NCI-H1105 (cell line): ENCODE data around the gene CTLA4.
"Not testable (repeated sequence)": the region's sequence is repeated elsewhere in the genome, so short reads cannot be mapped to it uniquely, and the experiment has no call there.

Source experiments
- DNase-seq: peaks from one replicate; lab custom pipeline; 2025; lab: John Stamatoyannopoulos, UW

The CTLA4 gene

GRCh38 chr2:203857656-203858055 lies 9.9 kb upstream of the CTLA4 start:
- DNase-seq: no peak

GRCh38 chr2:203858176-203858575 lies 9.4 kb upstream of the CTLA4 start:
- no peak for DNase-seq

DNA sequence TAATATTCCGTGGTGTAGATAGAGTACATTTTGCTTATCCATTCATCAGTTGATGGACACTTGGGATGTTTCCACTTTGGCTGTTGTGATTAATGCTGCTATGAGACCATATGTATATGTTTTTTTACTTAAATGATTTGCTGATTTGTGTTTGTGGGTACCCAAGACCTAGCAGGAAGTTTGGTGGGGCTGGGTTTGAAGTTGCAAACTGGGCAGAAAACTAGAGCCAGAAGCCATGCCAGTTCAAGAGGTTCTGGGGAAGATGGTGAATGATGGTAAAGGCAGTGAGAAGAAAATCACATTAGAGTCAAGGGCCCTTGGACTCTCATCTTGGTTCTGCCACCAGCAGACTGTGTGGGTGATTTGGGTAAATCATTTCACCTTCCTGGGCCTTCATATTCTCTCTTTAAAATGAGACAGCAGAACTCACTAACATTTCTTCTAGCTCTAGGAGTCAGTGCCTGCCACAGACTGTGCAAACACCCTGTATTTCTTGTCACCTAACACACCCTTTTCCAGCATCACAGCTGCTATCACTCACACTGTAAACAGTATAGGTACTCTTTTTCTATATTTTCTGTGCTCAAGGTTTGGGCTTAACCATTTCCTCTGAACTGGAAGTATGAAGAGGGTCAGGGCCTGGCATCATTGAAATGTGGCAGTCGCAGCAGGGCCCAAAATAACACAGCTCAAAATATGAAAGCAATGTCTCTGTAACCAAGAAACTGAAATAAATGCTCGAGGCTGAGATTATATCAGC lies 8.4 kb upstream of the CTLA4 start:
- DNase-seq: no peak

- peak; percentile 34 for DNase-seq
Observed at GRCh38 chr2:203861197-203861596, 6.4 kb upstream of the CTLA4 start.

GRCh38 chr2:203861607-203862006 lies 6.0 kb upstream of the CTLA4 start:
- DNase-seq: no peak

DNA sequence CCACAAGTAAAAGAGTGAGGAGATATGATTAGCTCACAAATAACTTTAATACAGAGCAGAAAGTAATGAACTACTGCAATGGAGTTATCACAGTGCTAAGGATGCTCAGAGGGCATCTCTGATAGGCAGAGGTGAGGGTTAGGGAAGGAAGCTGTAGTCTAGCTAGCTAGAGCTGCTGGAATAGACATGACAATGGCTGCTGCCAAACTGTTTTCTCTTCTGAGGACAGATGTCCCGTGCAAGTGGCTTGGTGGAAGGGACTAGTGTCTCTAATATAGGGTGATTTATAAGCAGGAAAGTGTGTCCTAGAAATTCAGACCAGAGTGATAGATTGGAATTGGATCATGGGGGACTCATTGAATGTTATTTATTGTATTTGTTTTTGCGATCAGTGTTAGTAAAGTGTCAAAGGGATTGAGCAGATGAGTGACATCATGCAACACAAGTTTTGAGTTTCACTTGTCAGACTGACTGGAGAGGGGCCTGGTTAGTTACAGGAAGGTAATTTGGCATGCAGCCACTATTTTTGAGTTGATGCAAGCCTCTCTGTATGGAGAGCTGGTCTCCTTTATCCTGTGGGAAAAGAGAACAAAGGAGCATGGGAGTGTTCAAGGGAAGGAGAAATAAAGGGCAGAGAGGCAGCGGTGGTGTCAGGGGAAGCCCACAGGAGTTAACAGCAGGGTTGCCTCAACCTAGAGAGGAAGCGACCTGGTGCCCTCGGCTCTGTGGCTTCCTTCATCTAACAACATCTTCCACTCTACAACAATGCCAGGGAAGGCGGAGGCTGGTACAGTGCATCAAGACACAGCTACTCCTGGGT lies 1.9 kb downstream of the CTLA4 start:
- no peak for DNase-seq

DNA sequence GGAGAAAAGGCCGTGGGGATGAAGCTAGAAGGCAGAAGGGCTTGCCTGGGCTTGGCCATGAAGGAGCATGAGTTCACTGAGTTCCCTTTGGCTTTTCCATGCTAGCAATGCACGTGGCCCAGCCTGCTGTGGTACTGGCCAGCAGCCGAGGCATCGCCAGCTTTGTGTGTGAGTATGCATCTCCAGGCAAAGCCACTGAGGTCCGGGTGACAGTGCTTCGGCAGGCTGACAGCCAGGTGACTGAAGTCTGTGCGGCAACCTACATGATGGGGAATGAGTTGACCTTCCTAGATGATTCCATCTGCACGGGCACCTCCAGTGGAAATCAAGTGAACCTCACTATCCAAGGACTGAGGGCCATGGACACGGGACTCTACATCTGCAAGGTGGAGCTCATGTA lies 2.9 kb downstream of the CTLA4 start:
- DNase-seq: no peak

- DNase-seq: no peak
Observed at GRCh38 chr2:203870941-203871340, 3.4 kb downstream of the CTLA4 start.

DNA sequence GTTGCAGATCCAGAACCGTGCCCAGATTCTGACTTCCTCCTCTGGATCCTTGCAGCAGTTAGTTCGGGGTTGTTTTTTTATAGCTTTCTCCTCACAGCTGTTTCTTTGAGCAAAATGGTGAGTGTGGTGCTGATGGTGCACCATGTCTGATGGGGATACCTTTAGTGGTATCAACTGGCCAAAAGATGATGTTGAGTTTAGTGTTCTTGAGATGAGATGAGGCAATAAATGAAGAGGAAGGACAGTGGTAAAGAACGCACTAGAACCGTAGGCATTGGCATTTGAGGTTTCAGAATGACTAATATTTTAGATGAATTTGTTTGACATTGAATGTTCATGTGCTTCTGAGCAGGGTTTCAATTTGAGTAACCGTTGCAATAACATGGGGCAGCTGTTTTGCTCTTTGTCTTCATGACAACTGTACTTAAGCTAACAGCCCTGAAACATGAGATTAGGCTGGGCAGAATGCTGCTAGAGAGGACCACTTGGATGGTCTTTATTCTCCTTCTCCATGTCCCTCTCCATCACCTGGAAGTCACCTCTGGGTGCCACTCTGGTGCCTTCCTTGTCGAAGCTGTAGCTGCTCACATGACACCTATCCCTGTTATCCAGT lies 3.9 kb downstream of the CTLA4 start:
- DNase-seq: no peak

DNA sequence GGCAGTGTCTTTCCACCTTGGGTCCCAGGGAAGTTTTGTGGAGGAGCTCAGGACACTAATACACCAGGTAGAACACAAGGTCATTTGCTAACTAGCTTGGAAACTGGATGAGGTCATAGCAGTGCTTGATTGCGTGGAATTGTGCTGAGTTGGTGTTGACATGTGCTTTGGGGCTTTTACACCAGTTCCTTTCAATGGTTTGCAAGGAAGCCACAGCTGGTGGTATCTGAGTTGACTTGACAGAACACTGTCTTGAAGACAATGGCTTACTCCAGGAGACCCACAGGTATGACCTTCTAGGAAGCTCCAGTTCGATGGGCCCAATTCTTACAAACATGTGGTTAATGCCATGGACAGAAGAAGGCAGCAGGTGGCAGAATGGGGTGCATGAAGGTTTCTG lies 5.9 kb downstream of the CTLA4 start:
- DNase-seq: no peak

GRCh38 chr2:203873921-203874631 lies 6.5 kb downstream of the CTLA4 start:
- no peak for DNase-seq

GRCh38 chr2:203875471-203875870 lies 7.9 kb downstream of the CTLA4 start:
- DNase-seq: no peak

GRCh38 chr2:203876328-203876727 lies 8.8 kb downstream of the CTLA4 start:
- DNase-seq: no peak

DNA sequence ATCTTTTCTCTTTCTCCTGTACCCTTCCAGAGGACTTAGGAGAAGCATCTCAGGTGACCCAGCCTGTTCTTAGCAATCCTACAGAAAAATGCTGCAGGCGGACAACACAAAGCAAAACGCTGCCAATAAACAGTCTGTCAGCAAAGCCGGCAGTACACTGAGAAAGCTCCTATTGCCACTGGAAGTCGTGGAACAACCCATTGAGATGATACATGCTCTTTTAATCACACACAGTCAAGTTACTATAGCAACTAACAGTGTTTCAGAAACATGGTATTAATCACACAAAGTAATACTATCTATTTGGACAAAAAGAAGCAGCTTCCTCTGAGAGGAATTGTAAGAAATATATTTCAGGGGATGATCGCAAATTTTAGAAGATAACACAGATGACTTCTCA lies 10.5 kb downstream of the CTLA4 start:
- DNase-seq: no peak

DNA sequence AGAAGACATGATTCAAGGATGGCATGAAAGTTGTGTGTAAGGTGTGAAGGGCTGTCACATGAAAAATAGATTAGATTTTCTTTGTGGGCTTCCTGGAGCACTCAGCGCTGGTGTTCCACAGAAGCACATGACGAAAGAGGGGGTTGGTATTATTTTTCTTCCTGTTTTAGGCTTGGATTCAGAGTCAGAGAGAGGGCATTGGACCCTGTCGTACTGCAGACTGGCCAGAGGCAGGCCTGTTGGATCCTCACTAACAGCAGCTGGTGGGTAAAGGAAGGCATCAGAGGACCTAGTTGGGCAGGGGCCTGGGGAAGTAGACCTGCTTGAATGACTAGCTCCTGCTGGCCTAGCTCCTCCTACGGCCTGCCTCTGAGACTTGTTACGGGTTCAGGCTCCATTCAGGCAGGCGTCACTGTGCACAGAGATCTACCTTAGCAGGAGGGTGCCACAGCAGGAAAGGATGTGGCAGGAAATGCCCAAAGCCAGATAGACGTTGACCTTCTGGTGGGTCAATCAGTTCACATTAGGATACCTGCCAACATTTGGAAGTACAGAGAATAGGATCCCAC lies 13.1 kb downstream of the CTLA4 start:
- DNase-seq: no peak

GRCh38 chr2:203881185-203881584 lies 13.6 kb downstream of the CTLA4 start:
- DNase-seq: not testable (repeated sequence)

- DNase-seq: no peak
Observed at GRCh38 chr2:203882551-203882950, 15.0 kb downstream of the CTLA4 start.

- no peak for DNase-seq
Observed at GRCh38 chr2:203886661-203887151, 19.1 kb downstream of the CTLA4 start.

- no peak for DNase-seq
Observed at GRCh38 chr2:203887677-203888076, 20.1 kb downstream of the CTLA4 start.

GRCh38 chr2:203889542-203889941 lies 22.0 kb downstream of the CTLA4 start:
- no peak for DNase-seq

DNA sequence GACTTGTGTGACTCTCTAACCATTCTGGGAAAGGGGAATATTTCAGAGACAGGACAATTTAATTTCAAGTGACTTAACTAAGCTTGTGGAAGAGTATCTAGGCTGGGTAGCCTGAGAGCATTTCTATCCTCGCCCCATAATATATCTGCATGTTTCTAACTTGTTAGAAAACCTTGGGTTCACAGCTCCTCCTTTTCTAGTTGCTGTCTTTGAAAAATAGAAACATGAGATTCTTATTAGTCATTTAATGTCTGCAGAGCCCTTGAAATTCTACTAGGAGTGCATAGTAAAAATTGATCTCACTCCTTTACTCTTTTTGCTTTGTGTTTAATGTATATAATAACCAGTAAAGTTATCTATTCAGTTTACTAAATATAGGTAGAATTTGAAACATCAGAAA lies 22.4 kb downstream of the CTLA4 start:
- no peak for DNase-seq

DNA sequence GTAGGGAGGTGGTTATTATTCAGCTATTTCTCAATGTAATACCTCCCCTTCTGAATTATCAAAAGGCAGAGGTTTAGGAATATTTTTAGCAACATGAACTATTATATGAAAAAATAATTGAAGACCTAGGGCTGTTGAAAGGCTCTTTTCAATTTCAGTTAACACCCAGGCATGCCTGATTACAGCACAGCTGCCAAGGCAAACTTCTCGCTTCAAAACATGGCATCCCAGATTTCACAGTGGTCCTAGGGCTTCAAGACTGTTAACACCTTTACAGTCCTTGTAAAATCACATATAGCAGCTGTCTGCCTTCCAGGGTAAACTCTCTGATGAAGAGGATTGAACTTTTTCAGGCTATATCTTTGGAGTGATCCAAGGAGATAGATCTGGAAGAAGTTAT lies 23.2 kb downstream of the CTLA4 start:
- DNase-seq: no peak
